Measurements from ENCODE around the gene OR2K2.

- TF ChIP-seq CTCF (optimal IDR thresholded peaks at IDR 0.05 in 1 of 3, IDR thresholded peaks at IDR 0.05 in 1 of 3, conservative IDR thresholded peaks at IDR 0.05 in 1 of 3; ENCODE audit: extremely low read depth in 1 of 3, insufficient read depth in 2 of 3, low read length in 3 of 3) (no peak), EZH2 (IDR thresholded peaks at IDR 0.05; ENCODE audit: low read length) (no peak)
These were observed 45.0 kb upstream of the OR2K2 start for GRCh38 chr9:111375062-111375461.

Data from keratinocyte (primary cell).